ENCODE measurements around the gene FBN3. TPM values are rescaled to one million over a fixed set of nuclear protein-coding genes. Genes with fewer than 3 reads are reported as not detected.

The FBN3 gene
- 4.2 TPM for total RNA-seq

- Histone ChIP-seq H3K27ac (ENCODE audit: low read depth, low read length) (no peak within 1 kb of the TSS), H3K27me3 (ENCODE audit: control insufficient read depth in 3 of 3, insufficient read depth in 3 of 3, low read length in 3 of 3) (peaks cover 36 to 54% (median 44%) of the 10 kb centered on the region in 3 donors), H3K4me3 (ENCODE audit: low read length in 3 of 3) (no peak within 1 kb of the TSS), H3K9ac (ENCODE audit: low read depth in 1 of 3, low read length in 3 of 3) (no peak within 1 kb of the TSS), H3K4me1 (ENCODE audit: control insufficient read depth in 3 of 3, insufficient read depth in 3 of 3, low read length in 3 of 3) (peaks cover under 1 to 7% (median 4%) of the 10 kb centered on the region in 3 donors), H3K9me3 (ENCODE audit: control insufficient read depth in 3 of 3, low read length in 3 of 3) (no peaks in the 10 kb centered on the region), H3K36me3 (ENCODE audit: control insufficient read depth in 3 of 3, insufficient read depth in 3 of 3, low read length in 3 of 3) (no peaks in the 10 kb centered on the region)
Measured at GRCh38 chr19:8149261-8150094, at the start of gene FBN3. Gene FBN3, minus strand, starts transcription at chr19:8149592. Its CDS starts 2,112 bp downstream, at chr19:8147480.

GRCh38 chr19:8196271-8196927 lies 47.0 kb upstream of the FBN3 start:
- H3K9me3 ChIP-seq (ENCODE audit: control insufficient read depth in 3 of 3, low read length in 3 of 3), result no peaks in the 10 kb centered on the region
- H3K9ac ChIP-seq (ENCODE audit: low read depth in 1 of 3, low read length in 3 of 3), result no peak overlapping the region
- H3K27ac ChIP-seq (ENCODE audit: low read depth, low read length), result no peak overlapping the region
- no peaks in the 10 kb centered on the region for H3K36me3 ChIP-seq (ENCODE audit: control insufficient read depth in 3 of 3, insufficient read depth in 3 of 3, low read length in 3 of 3)
- H3K4me3 ChIP-seq (ENCODE audit: low read length in 3 of 3), result no peak overlapping the region
- peaks cover 0 to 7% (median 3%) of the 10 kb centered on the region in 3 donors for H3K4me1 ChIP-seq (ENCODE audit: control insufficient read depth in 3 of 3, insufficient read depth in 3 of 3, low read length in 3 of 3)
- no peaks in the 10 kb centered on the region for H3K27me3 ChIP-seq (ENCODE audit: control insufficient read depth in 3 of 3, insufficient read depth in 3 of 3, low read length in 3 of 3)

- Histone ChIP-seq H3K27ac (ENCODE audit: low read depth, low read length) (no peak overlapping the region), H3K4me1 (ENCODE audit: control insufficient read depth in 3 of 3, insufficient read depth in 3 of 3, low read length in 3 of 3) (peaks cover 0 to 7% (median 3%) of the 10 kb centered on the region in 3 donors), H3K4me3 (ENCODE audit: low read length in 3 of 3) (no peak overlapping the region), H3K36me3 (ENCODE audit: control insufficient read depth in 3 of 3, insufficient read depth in 3 of 3, low read length in 3 of 3) (no peaks in the 10 kb centered on the region), H3K27me3 (ENCODE audit: control insufficient read depth in 3 of 3, insufficient read depth in 3 of 3, low read length in 3 of 3) (no peaks in the 10 kb centered on the region), H3K9ac (ENCODE audit: low read depth in 1 of 3, low read length in 3 of 3) (no peak overlapping the region), H3K9me3 (ENCODE audit: control insufficient read depth in 3 of 3, low read length in 3 of 3) (no peaks in the 10 kb centered on the region)
Measured at GRCh38 chr19:8194528-8195267, 45.3 kb upstream of the FBN3 start.

GRCh38 chr19:8192221-8192820 lies 42.9 kb upstream of the FBN3 start:
- no peaks in the 10 kb centered on the region for H3K36me3 ChIP-seq (ENCODE audit: control insufficient read depth in 3 of 3, insufficient read depth in 3 of 3, low read length in 3 of 3)
- no peaks in the 10 kb centered on the region for H3K27me3 ChIP-seq (ENCODE audit: control insufficient read depth in 3 of 3, insufficient read depth in 3 of 3, low read length in 3 of 3)
- H3K27ac ChIP-seq (ENCODE audit: low read depth, low read length), result no peak overlapping the region
- no peak overlapping the region for H3K4me3 ChIP-seq (ENCODE audit: low read length in 3 of 3)
- no peaks in the 10 kb centered on the region for H3K9me3 ChIP-seq (ENCODE audit: control insufficient read depth in 3 of 3, low read length in 3 of 3)
- peaks cover 0 to 7% (median 3%) of the 10 kb centered on the region in 3 donors for H3K4me1 ChIP-seq (ENCODE audit: control insufficient read depth in 3 of 3, insufficient read depth in 3 of 3, low read length in 3 of 3)
- no peak overlapping the region for H3K9ac ChIP-seq (ENCODE audit: low read depth in 1 of 3, low read length in 3 of 3)

- no peaks in the 10 kb centered on the region for H3K9me3 ChIP-seq (ENCODE audit: control insufficient read depth in 3 of 3, low read length in 3 of 3)
- H3K4me1 ChIP-seq (ENCODE audit: control insufficient read depth in 3 of 3, insufficient read depth in 3 of 3, low read length in 3 of 3), result no peaks in the 10 kb centered on the region
- H3K36me3 ChIP-seq (ENCODE audit: control insufficient read depth in 3 of 3, insufficient read depth in 3 of 3, low read length in 3 of 3), result no peaks in the 10 kb centered on the region
- no peak overlapping the region for H3K4me3 ChIP-seq (ENCODE audit: low read length in 3 of 3)
- no peaks in the 10 kb centered on the region for H3K27me3 ChIP-seq (ENCODE audit: control insufficient read depth in 3 of 3, insufficient read depth in 3 of 3, low read length in 3 of 3)
- no peak overlapping the region for H3K27ac ChIP-seq (ENCODE audit: low read depth, low read length)
- H3K9ac ChIP-seq (ENCODE audit: low read depth in 1 of 3, low read length in 3 of 3), result no peak overlapping the region
Measured at GRCh38 chr19:8185343-8186068, 36.1 kb upstream of the FBN3 start.

GRCh38 chr19:8184274-8184673 lies 34.9 kb upstream of the FBN3 start:
- Histone ChIP-seq H3K4me3 (ENCODE audit: low read length in 3 of 3) (no peak overlapping the region), H3K9me3 (ENCODE audit: control insufficient read depth in 3 of 3, low read length in 3 of 3) (no peaks in the 10 kb centered on the region), H3K27me3 (ENCODE audit: control insufficient read depth in 3 of 3, insufficient read depth in 3 of 3, low read length in 3 of 3) (no peaks in the 10 kb centered on the region), H3K36me3 (ENCODE audit: control insufficient read depth in 3 of 3, insufficient read depth in 3 of 3, low read length in 3 of 3) (no peaks in the 10 kb centered on the region), H3K9ac (ENCODE audit: low read depth in 1 of 3, low read length in 3 of 3) (no peak overlapping the region), H3K4me1 (ENCODE audit: control insufficient read depth in 3 of 3, insufficient read depth in 3 of 3, low read length in 3 of 3) (no peaks in the 10 kb centered on the region), H3K27ac (ENCODE audit: low read depth, low read length) (no peak overlapping the region)

GRCh38 chr19:8180018-8180417 lies 30.6 kb upstream of the FBN3 start:
- Histone ChIP-seq H3K9ac (ENCODE audit: low read depth in 1 of 3, low read length in 3 of 3) (no peak overlapping the region), H3K27me3 (ENCODE audit: control insufficient read depth in 3 of 3, insufficient read depth in 3 of 3, low read length in 3 of 3) (no peaks in the 10 kb centered on the region), H3K4me1 (ENCODE audit: control insufficient read depth in 3 of 3, insufficient read depth in 3 of 3, low read length in 3 of 3) (no peaks in the 10 kb centered on the region), H3K27ac (ENCODE audit: low read depth, low read length) (no peak overlapping the region), H3K9me3 (ENCODE audit: control insufficient read depth in 3 of 3, low read length in 3 of 3) (no peaks in the 10 kb centered on the region), H3K36me3 (ENCODE audit: control insufficient read depth in 3 of 3, insufficient read depth in 3 of 3, low read length in 3 of 3) (no peaks in the 10 kb centered on the region), H3K4me3 (ENCODE audit: low read length in 3 of 3) (no peak overlapping the region)

GRCh38 chr19:8174706-8175105 lies 25.3 kb upstream of the FBN3 start:
- H3K9me3 ChIP-seq (ENCODE audit: control insufficient read depth in 3 of 3, low read length in 3 of 3), result no peaks in the 10 kb centered on the region
- no peak overlapping the region for H3K9ac ChIP-seq (ENCODE audit: low read depth in 1 of 3, low read length in 3 of 3)
- H3K4me1 ChIP-seq (ENCODE audit: control insufficient read depth in 3 of 3, insufficient read depth in 3 of 3, low read length in 3 of 3), result no peaks in the 10 kb centered on the region
- H3K27me3 ChIP-seq (ENCODE audit: control insufficient read depth in 3 of 3, insufficient read depth in 3 of 3, low read length in 3 of 3), result no peaks in the 10 kb centered on the region
- no peak overlapping the region for H3K4me3 ChIP-seq (ENCODE audit: low read length in 3 of 3)
- no peaks in the 10 kb centered on the region for H3K36me3 ChIP-seq (ENCODE audit: control insufficient read depth in 3 of 3, insufficient read depth in 3 of 3, low read length in 3 of 3)
- H3K27ac ChIP-seq (ENCODE audit: low read depth, low read length), result no peak overlapping the region

GRCh38 chr19:8168537-8168936 lies 19.1 kb upstream of the FBN3 start:
- Histone ChIP-seq H3K9ac (ENCODE audit: low read depth in 1 of 3, low read length in 3 of 3) (no peak overlapping the region), H3K36me3 (ENCODE audit: control insufficient read depth in 3 of 3, insufficient read depth in 3 of 3, low read length in 3 of 3) (no peaks in the 10 kb centered on the region), H3K4me3 (ENCODE audit: low read length in 3 of 3) (no peak overlapping the region), H3K4me1 (ENCODE audit: control insufficient read depth in 3 of 3, insufficient read depth in 3 of 3, low read length in 3 of 3) (no peaks in the 10 kb centered on the region), H3K9me3 (ENCODE audit: control insufficient read depth in 3 of 3, low read length in 3 of 3) (no peaks in the 10 kb centered on the region), H3K27me3 (ENCODE audit: control insufficient read depth in 3 of 3, insufficient read depth in 3 of 3, low read length in 3 of 3) (no peaks in the 10 kb centered on the region), H3K27ac (ENCODE audit: low read depth, low read length) (no peak overlapping the region)
